HUES48 (cell line): ENCODE measurements around the gene LDLRAD4.

Experiments used
- H3K27ac ChIP-seq: one replicate; pipeline ENCODE4 v1.7.0; 2013; ENCODE audit warnings: low read depth, low read length, inconsistent platforms
- H3K27me3 ChIP-seq: 2 replicates; pipeline ENCODE4 v1.6.1; 2013; ENCODE audit warnings: mild to moderate bottlenecking, low read length; ENCODE audit not compliant: control insufficient read depth, insufficient read depth
- H3K36me3 ChIP-seq: 2 replicates; pipeline ENCODE4 v1.6.1; 2013; ENCODE audit warnings: low read length; ENCODE audit not compliant: control insufficient read depth, insufficient read depth
- H3K4me1 ChIP-seq: 2 replicates; pipeline ENCODE4 v1.6.1; 2013; ENCODE audit warnings: mild to moderate bottlenecking, low read length; ENCODE audit not compliant: control insufficient read depth, insufficient read depth
- H3K4me3 ChIP-seq: 2 replicates; pipeline ENCODE4 v1.5.1; 2013; ENCODE audit warnings: mild to moderate bottlenecking, low read depth, low read length
- H3K9ac ChIP-seq: 2 replicates; pipeline ENCODE4 v1.6.1; 2013; ENCODE audit warnings: mild to moderate bottlenecking, low read depth, low read length, moderate library complexity
- H3K9me3 ChIP-seq: 2 replicates; pipeline ENCODE4 v1.6.1; 2013; ENCODE audit warnings: low read length; ENCODE audit not compliant: control insufficient read depth, insufficient read depth

LDLRAD4 gene

GRCh38 chr18:13618760-13619438 lies 400.3 kb downstream of the LDLRAD4 start:
- no peaks in the 10 kb centered on the region for H3K36me3 ChIP-seq
- H3K4me1 ChIP-seq: no peaks in the 10 kb centered on the region
- H3K27ac ChIP-seq: no peak overlapping the region
- H3K9ac ChIP-seq: no peak overlapping the region
- H3K9me3 ChIP-seq: no peaks in the 10 kb centered on the region
- no peak overlapping the region for H3K4me3 ChIP-seq
- 0 out of 2 replicates have a peak, but pooled peaks cover 3% of the 10 kb centered on the region for H3K27me3 ChIP-seq

- Histone ChIP-seq H3K4me1 (no peaks in the 10 kb centered on the region), H3K4me3 (no peak overlapping the region), H3K27me3 (no peaks in the 10 kb centered on the region), H3K27ac (no peak overlapping the region), H3K9ac (no peak overlapping the region), H3K9me3 (no peaks in the 10 kb centered on the region), H3K36me3 (no peaks in the 10 kb centered on the region)
These were observed 401.1 kb downstream of the LDLRAD4 start for GRCh38 chr18:13619505-13620205.

- Histone ChIP-seq H3K36me3 (no peaks in the 10 kb centered on the region), H3K4me1 (no peaks in the 10 kb centered on the region)
These were observed 401.7 kb downstream of the LDLRAD4 start for GRCh38 chr18:13620206-13620672.

GRCh38 chr18:13620818-13621445 lies 402.4 kb downstream of the LDLRAD4 start:
- no peaks in the 10 kb centered on the region for H3K4me1 ChIP-seq
- H3K27ac ChIP-seq: no peak overlapping the region
- no peak overlapping the region for H3K9ac ChIP-seq
- no peaks in the 10 kb centered on the region for H3K36me3 ChIP-seq
- no peaks in the 10 kb centered on the region for H3K9me3 ChIP-seq
- no peak overlapping the region for H3K4me3 ChIP-seq
- no peaks in the 10 kb centered on the region for H3K27me3 ChIP-seq

More at GRCh38 chr18:13620206-13620672, 401.7 kb downstream of the LDLRAD4 start:
- no peaks in the 10 kb centered on the region for H3K9me3 ChIP-seq
- H3K9ac ChIP-seq: no peak overlapping the region
- H3K4me3 ChIP-seq: no peak overlapping the region
- no peak overlapping the region for H3K27ac ChIP-seq
- H3K27me3 ChIP-seq: no peaks in the 10 kb centered on the region

GRCh38 chr18:13621446-13621849 lies 402.9 kb downstream of the LDLRAD4 start:
- Histone ChIP-seq H3K4me3 (no peak overlapping the region), H3K27me3 (no peaks in the 10 kb centered on the region), H3K9me3 (no peaks in the 10 kb centered on the region), H3K9ac (no peak overlapping the region), H3K4me1 (no peaks in the 10 kb centered on the region), H3K36me3 (no peaks in the 10 kb centered on the region), H3K27ac (no peak overlapping the region)

- H3K4me1 ChIP-seq: no peaks in the 10 kb centered on the region
- H3K9me3 ChIP-seq: no peaks in the 10 kb centered on the region
- H3K4me3 ChIP-seq: no peak overlapping the region
- no peak overlapping the region for H3K27ac ChIP-seq
- no peak overlapping the region for H3K9ac ChIP-seq
- no peaks in the 10 kb centered on the region for H3K36me3 ChIP-seq
- H3K27me3 ChIP-seq: no peaks in the 10 kb centered on the region
These were observed 403.5 kb downstream of the LDLRAD4 start for GRCh38 chr18:13621886-13622619.

GRCh38 chr18:13622751-13623150 lies 404.2 kb downstream of the LDLRAD4 start:
- no peaks in the 10 kb centered on the region for H3K27me3 ChIP-seq

GRCh38 chr18:13623348-13623747 lies 404.8 kb downstream of the LDLRAD4 start:
- Histone ChIP-seq H3K36me3 (no peaks in the 10 kb centered on the region), H3K27ac (no peak overlapping the region), H3K27me3 (no peaks in the 10 kb centered on the region), H3K9ac (no peak overlapping the region), H3K4me3 (no peak overlapping the region), H3K4me1 (no peaks in the 10 kb centered on the region), H3K9me3 (no peaks in the 10 kb centered on the region)

More at GRCh38 chr18:13622751-13623150, 404.2 kb downstream of the LDLRAD4 start:
- Histone ChIP-seq H3K36me3 (no peaks in the 10 kb centered on the region), H3K27ac (no peak overlapping the region), H3K9ac (no peak overlapping the region), H3K9me3 (no peaks in the 10 kb centered on the region), H3K4me1 (no peaks in the 10 kb centered on the region), H3K4me3 (no peak overlapping the region)

GRCh38 chr18:13623871-13624270 lies 405.3 kb downstream of the LDLRAD4 start:
- no peaks in the 10 kb centered on the region for H3K4me1 ChIP-seq
- H3K4me3 ChIP-seq: no peak overlapping the region
- no peaks in the 10 kb centered on the region for H3K27me3 ChIP-seq
- no peak overlapping the region for H3K9ac ChIP-seq
- no peaks in the 10 kb centered on the region for H3K36me3 ChIP-seq
- H3K27ac ChIP-seq: no peak overlapping the region
- no peaks in the 10 kb centered on the region for H3K9me3 ChIP-seq

- no peaks in the 10 kb centered on the region for H3K9me3 ChIP-seq
- no peak overlapping the region for H3K4me3 ChIP-seq
- H3K4me1 ChIP-seq: no peaks in the 10 kb centered on the region
- H3K27me3 ChIP-seq: no peaks in the 10 kb centered on the region
- H3K27ac ChIP-seq: no peak overlapping the region
- H3K36me3 ChIP-seq: no peaks in the 10 kb centered on the region
- no peak overlapping the region for H3K9ac ChIP-seq
These were observed 406.1 kb downstream of the LDLRAD4 start for GRCh38 chr18:13624563-13625237.
